ENCODE data around the gene HS6ST1.
"Not testable (repeated sequence)": the region's sequence is repeated elsewhere in the genome, so short reads cannot be mapped to it uniquely, and the experiment has no call there.

Gene HS6ST1

DNA sequence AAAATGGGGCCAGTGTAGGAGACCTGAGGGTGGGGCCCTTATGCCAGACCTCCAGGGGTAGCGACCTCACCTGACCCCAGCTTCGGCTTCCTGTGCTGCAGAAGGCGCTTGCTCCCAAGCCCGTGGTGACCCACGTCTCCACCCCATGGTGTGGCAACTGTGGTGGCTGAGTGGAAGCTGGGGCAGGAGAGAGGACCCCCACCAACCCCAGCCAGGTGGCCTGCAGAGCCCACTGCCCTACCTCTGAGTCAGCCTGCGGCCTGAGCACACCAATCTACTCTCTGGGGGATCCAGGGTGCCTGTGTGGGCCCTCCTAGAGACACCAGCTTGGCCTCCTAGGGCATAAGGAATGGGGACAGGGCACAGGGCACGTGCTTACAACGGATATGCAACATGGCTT, 52.2 kb downstream of the HS6ST1 start:
- not testable (repeated sequence) for DNase-seq

- DNase-seq, result not testable (repeated sequence)
These were observed 53.1 kb downstream of the HS6ST1 start for GRCh38 chr2:128265608-128265993.

DNA sequence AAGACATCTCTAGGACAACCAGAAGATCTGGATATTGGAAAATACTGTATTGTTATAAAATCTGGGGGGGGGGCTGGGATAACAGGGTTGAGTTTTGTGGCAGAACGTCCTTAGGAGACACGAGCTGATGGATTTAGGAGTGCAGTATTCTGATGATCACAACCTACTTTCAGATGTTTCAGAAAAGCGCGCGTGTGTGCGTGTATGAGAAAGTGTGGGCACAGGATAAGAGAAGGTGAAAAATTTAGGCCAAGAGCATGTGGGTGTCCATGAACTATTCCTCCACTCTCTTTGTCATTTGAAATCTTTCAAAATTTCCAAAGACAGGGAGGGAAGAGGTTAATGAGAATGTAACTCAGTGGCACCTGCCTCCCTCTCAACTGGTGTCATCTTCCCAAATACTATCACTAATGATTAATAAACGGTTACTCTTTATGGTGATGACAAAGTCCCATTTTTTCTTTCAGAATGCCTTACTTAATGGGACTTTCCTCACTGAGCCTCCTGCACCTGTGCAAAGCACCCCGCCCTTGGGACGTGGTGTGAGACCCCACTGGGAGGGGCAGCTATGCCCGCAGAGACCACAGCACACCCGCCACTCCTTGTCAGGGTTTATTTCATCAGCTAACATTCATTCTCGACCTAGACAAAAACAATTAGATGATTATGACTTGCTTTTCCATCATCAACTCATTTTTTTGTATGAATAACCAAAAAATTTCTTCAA, 53.6 kb downstream of the HS6ST1 start:
- DNase-seq, result no peak

GRCh38 chr2:128263902-128264331, 54.8 kb downstream of the HS6ST1 start:
- DNase-seq, result no peak

- no peak for DNase-seq
These were observed 56.1 kb downstream of the HS6ST1 start for GRCh38 chr2:128262315-128263253.

- peak; percentile 66 for DNase-seq
These were observed 57.2 kb downstream of the HS6ST1 start for GRCh38 chr2:128261245-128262128.

DNA sequence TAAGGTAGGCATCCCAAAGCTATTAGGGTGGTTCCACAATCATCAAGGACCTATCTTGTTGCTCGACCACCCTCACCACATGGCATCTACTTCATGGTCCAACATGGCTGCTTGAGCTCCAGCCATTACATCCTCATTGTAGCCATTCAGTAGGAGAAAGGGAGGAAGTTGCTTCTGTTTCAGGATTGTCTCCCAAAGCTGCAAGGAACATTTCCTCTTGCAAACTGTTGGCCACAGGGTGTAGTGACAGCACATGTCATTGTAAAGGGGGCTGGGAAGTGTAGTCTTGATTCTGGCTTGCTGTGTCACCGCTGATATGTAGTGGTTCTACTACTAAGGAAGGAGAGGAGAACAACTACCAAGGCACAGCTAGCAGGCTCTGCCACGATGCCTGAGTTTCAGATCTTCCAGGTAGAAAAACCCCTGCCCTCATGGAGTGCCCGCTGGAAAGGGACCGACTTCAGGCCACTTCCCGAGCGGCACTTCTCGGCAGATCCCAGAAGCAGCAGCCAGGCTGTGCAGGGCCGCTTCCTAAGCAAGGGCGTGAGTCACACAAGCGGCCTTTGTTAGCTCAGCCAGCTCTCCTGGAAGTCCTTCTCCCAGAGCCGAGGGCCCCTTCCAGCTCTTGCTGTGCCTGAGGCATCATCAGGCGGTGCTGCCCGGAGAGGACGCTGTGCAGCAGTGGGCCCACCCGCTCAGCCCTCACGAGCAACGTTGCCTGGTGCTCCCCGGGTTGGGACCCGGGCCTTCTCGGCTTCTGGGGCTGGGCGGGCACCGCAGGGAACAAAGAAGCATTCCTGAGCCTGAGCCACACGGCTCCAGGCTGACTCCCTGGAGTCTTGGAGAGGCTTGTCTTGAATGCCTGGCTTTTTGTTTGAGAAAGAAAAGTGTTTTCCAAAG, 58.2 kb downstream of the HS6ST1 start:
- no peak for DNase-seq

DNA sequence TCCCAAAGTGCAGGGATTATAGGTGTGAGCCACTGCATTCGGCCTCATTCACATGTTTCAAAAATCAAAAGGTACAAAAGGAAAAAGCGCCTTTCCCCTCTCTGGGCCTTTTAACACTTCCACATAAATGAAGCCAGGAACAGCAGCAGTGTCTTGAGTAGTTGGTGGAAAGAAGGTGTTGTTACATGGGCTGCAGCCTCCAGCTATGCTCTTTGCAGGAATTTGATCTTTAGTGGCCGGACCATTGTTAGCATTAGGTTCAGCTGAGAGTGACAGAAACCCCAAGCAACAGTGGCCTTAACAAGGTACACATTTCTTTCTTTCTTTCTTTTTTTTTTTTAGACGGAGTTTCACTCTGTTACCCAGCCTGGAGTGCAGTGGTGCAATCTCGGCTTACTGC, 59.1 kb downstream of the HS6ST1 start:
- DNase-seq, result no peak

GRCh38 chr2:128258218-128258617, 60.5 kb downstream of the HS6ST1 start:
- DNase-seq, result no peak

DNA sequence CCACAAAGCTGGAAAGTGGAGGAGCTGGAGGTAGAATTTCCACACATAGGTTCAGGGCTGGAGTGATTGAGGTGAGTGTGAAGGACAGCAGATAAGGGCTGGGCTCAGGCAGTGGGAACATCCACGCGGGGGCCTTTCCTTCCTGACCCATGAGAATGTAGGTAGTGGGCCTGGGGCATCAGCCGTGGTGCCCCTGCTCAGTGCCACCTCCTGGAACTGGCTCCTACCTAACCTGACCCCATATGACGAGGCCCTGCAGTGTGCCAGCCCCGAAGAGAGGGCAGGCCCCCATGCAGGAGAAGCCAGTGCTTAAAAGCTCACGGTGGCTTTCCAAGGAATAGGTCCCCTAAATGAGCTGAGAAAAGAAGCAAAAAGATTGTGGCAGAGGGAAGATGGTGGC, 66.2 kb downstream of the HS6ST1 start:
- DNase-seq, result no peak

DNA sequence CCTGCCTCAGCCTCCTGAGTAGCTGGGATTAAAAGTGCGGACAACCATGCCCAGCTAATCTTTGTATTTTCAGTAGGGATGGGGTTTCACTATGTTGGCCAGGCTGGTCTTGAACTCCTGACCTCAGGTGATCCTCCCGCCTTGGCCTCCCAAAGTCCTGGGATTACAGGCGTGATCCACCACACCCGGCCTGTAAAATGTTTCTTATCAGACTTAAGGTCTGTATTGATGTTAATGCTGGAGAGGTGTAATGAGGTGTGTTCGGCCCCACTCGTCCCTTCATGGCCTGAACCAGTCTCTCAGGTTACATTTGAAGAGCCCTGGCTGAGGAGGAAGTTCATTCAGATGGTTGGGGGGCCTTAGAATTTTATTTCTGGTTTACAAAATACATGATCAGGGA, 66.6 kb downstream of the HS6ST1 start:
- DNase-seq, result not testable (repeated sequence)

- DNase-seq, result no peak
These were observed 68.2 kb downstream of the HS6ST1 start for GRCh38 chr2:128250229-128251025.

GRCh38 chr2:128249555-128249954, 69.1 kb downstream of the HS6ST1 start:
- DNase-seq, result no peak

DNA sequence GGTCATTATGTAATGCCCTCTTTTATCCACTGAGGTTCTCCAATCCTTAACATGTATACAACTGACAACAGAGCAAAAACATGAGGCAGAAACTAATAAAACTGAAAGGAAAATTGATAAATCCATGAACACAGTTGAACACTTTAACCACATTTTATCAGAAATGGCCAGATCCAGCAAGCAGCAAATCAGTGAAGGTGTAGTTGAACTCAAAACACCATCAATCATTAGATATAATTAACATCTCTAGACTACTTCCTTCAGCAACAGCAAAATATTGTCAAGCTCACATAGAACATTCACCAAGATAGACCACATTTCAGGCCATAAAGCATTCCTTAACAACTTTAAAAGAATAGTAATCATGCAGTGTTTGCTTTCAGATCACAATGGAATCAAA, 72.9 kb downstream of the HS6ST1 start:
- DNase-seq, result no peak

DNA sequence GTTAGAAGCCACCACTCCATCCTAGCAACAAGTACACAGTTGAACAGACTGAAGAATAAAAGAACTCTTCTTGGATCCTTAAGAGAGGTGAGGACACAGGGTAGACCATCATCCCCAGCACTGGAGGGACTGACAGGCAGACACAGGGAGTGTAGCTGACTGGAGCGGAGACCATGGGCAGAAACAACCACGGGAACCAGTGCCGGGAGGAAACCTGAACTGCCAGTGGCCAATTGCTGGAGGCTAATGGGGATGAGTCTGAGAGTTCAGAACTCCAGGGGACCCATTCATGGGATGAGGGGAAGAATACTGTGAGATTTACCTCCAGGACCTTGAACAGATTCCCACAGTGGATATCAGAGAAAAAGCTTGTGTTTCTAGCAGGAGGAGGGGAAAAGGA, 76.8 kb downstream of the HS6ST1 start:
- no peak for DNase-seq

- DNase-seq, result no peak
These were observed 80.6 kb downstream of the HS6ST1 start for GRCh38 chr2:128237911-128238697.

GRCh38 chr2:128237081-128237534, 81.6 kb downstream of the HS6ST1 start:
- no peak for DNase-seq

GRCh38 chr2:128236491-128237035, 82.1 kb downstream of the HS6ST1 start:
- DNase-seq, result no peak

- no peak for DNase-seq
These were observed 83.1 kb downstream of the HS6ST1 start for GRCh38 chr2:128235581-128235980.

GRCh38 chr2:128234613-128235012, 84.1 kb downstream of the HS6ST1 start:
- peak; percentile 68 for DNase-seq
